SK-N-SH treated with all-trans-retinoic acid at 6 μM for 48 hours (cell line): ENCODE data around the gene ICAM3.

Experiments used
- CREB5 ChIP-seq: fragments of 250-450 bp; sonication (Bioruptor Pico); IDR thresholded peaks from 2 replicates; pipeline ENCODE4 v1.5.1; 2020; ENCODE audit warnings: low read depth, mild to moderate bottlenecking, moderate library complexity
- ESRRG ChIP-seq: fragments of 250-450 bp; sonication (Bioruptor Pico); IDR thresholded peaks from 2 replicates; pipeline ENCODE4 v1.6.1; 2021; ENCODE audit warnings: mild to moderate bottlenecking
- OSR1 ChIP-seq: fragments of 250-450 bp; sonication (Bioruptor Pico); IDR thresholded peaks from 2 replicates; pipeline ENCODE4 v1.8.0; 2022; ENCODE audit warnings: moderate library complexity, mild to moderate bottlenecking, inconsistent platforms
- PATZ1 ChIP-seq: fragments of 250-450 bp; sonication (Bioruptor Pico); IDR thresholded peaks from 2 replicates; pipeline ENCODE4 v1.8.0; 2020; ENCODE audit warnings: mild to moderate bottlenecking, moderate library complexity, borderline replicate concordance
- POU6F1 ChIP-seq: fragments of 250-450 bp; sonication (Bioruptor Pico); IDR thresholded peaks from 2 replicates; pipeline ENCODE4 v1.8.0; 2021; ENCODE audit warnings: low read depth, mild to moderate bottlenecking, moderate library complexity, borderline replicate concordance
- RARB ChIP-seq: fragments of 250-450 bp; sonication (Bioruptor Pico); IDR thresholded peaks from 2 replicates; pipeline ENCODE4 v1.8.0; 2021; ENCODE audit warnings: mild to moderate bottlenecking, moderate library complexity
- TSHZ2 ChIP-seq: fragments of 250-450 bp; sonication (Bioruptor Pico); IDR thresholded peaks from 2 replicates; pipeline ENCODE4 v1.5.0; 2020; ENCODE audit warnings: mild to moderate bottlenecking, moderate library complexity
- ZC3H10 ChIP-seq: fragments of 250-450 bp; sonication (Bioruptor Pico); IDR thresholded peaks from 2 replicates; pipeline ENCODE4 v1.5.1; 2021; ENCODE audit warnings: mild to moderate bottlenecking, moderate library complexity
- ZFP3 ChIP-seq: fragments of 250-450 bp; sonication (Bioruptor Pico); IDR thresholded peaks from 2 replicates; pipeline ENCODE4 v1.5.0; 2020; ENCODE audit warnings: mild to moderate bottlenecking, moderate library complexity
- ZNF565 ChIP-seq: fragments of 450-650 bp; formaldehyde crosslinking; conservative IDR thresholded peaks from 2 replicates; pipeline ENCODE4 v1.5.0; 2020; ENCODE audit warnings: low read depth, mild to moderate bottlenecking, moderate library complexity
- ZNF70 ChIP-seq: fragments of 450-650 bp; formaldehyde crosslinking; IDR thresholded peaks from 2 replicates; pipeline ENCODE4 v1.5.0; 2020; ENCODE audit warnings: mild to moderate bottlenecking, moderate library complexity

GRCh38 chr19:10378124-10378523, 38.7 kb upstream of the ICAM3 start:
- TF ChIP-seq OSR1: no peak
- TF ChIP-seq PATZ1 (CRISPR knock-in tag): no peak
- TF ChIP-seq CREB5 (CRISPR knock-in tag): no peak
- no peak for TF ChIP-seq RARB
- TF ChIP-seq ESRRG (CRISPR knock-in tag): no peak
- TF ChIP-seq POU6F1 (CRISPR knock-in tag): no peak
- no peak for TF ChIP-seq ZNF565 (CRISPR knock-in tag)
- TF ChIP-seq ZNF70: no peak
- TF ChIP-seq ZFP3 (CRISPR knock-in tag): no peak
- no peak for TF ChIP-seq TSHZ2
- no peak for TF ChIP-seq ZC3H10 (CRISPR knock-in tag)
